HG02642 (cell line): ENCODE measurements around the gene CCNG1.

Experiments used
- ATAC-seq: cut with Tn5 transposase; IDR thresholded peaks from one replicate; pipeline ENCODE4 v1.9.1; 2021; ENCODE audit warnings: mild to moderate bottlenecking; ENCODE audit not compliant: unreplicated experiment, poor library complexity

Gene CCNG1

GRCh38 chr5:163478126-163478981 lies 41.0 kb downstream of the CCNG1 start:
- ATAC-seq = no peak

- no peak for ATAC-seq
Measured at GRCh38 chr5:163478982-163479271, 41.5 kb downstream of the CCNG1 start.

- no peak for ATAC-seq
Measured at GRCh38 chr5:163489055-163489744, 51.8 kb downstream of the CCNG1 start.

GRCh38 chr5:163489745-163490075 lies 52.3 kb downstream of the CCNG1 start:
- no peak for ATAC-seq
